GM21619 (cell line): ENCODE measurements around the gene CIPC.

Source experiments
- ATAC-seq: cut with Tn5 transposase; IDR thresholded peaks from one replicate; pipeline ENCODE4 v1.9.1; 2021; ENCODE audit not compliant: unreplicated experiment

CIPC gene

DNA sequence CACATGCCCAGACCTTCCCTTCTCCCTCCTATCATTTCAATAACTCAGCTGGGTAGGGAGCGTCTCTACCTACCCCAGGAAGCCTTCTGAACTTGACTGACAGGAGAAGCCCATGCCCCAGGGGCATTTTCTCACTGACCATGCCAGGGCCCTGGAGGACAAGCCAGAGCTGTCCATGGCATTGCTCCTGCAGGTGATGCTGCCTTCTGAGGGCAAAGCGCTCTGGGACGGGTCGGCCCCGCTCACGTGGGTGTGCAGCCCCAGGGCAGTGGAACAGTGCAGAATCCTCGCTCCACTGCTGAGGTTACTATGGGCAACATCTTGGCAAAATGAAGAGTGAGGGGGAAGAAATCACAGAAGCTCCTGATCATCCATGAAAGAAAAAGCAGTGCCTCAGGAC, 28.5 kb upstream of the CIPC start:
- ATAC-seq = no peak

DNA sequence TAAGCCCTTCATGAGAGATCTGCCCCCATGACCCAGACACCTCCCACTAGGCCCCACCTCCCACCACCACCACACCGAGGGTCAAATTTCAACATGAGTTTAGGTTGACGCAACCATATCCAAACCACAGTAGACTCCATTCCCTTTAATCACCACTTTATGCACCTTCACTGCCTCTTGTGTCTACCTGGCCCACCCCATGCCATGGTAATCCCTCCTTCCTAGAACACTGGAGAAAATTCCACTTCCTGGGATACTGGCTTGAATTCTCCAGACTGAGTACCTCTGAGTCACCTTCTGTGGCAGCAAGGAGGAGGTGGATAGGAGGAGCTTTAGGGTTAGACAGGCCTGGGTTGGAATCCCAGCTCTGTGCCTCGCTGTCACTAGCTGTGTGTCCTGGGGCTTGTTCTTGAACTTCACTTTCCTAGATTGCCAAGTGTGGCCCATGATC, 26.1 kb upstream of the CIPC start:
- no peak for ATAC-seq

DNA sequence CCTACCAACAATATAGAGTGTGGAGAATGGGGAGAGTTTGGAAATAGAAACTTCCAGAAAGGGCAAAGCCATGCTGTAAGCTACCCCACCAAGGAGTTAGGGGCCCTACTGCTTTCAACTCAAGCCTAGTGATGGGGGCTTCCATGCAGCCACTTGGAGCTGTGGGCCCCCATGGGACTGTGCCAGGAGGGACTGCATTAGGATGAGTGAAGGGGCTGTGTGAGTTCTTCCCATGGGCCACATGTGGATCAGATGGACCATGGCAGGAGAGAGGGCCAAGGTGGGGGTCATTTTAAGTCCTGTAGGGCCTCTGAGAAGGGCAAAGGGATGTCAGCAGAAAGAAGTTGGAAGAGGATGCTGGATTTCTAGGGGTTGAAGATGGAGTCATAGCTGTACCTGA, 23.1 kb upstream of the CIPC start:
- ATAC-seq = no peak

DNA sequence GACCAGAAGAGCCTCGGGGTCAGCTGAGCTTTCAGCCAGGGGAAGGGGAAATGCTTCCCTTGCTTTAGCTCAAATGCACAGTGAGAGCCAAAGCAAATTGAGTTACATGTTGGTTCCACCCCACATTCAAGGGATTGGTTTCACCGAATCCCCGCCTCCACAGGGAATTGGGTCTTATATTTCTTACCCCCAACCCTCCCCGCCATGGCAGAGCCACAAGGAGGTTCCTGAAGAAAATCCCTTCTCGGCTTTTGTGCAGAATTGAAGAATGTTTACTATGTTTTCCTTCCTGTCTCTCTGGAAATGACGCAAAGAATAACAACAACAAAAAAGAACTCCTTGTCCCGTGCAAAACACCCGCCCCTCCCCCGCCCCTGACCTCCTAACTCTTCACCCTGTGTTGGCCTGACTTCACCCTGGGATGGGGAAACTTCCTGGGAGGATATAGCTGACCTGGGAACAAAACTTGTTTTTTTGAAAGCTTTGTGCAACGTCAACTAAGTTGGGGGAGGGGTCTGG, 21.9 kb upstream of the CIPC start:
- ATAC-seq = no peak

- ATAC-seq = no peak
Measured at GRCh38 chr14:77077040-77077439, 21.0 kb upstream of the CIPC start.

GRCh38 chr14:77082356-77082755, 15.7 kb upstream of the CIPC start:
- no peak for ATAC-seq

- no peak for ATAC-seq
Measured at GRCh38 chr14:77083082-77083481, 15.0 kb upstream of the CIPC start.

GRCh38 chr14:77084985-77085384, 13.1 kb upstream of the CIPC start:
- no peak for ATAC-seq

DNA sequence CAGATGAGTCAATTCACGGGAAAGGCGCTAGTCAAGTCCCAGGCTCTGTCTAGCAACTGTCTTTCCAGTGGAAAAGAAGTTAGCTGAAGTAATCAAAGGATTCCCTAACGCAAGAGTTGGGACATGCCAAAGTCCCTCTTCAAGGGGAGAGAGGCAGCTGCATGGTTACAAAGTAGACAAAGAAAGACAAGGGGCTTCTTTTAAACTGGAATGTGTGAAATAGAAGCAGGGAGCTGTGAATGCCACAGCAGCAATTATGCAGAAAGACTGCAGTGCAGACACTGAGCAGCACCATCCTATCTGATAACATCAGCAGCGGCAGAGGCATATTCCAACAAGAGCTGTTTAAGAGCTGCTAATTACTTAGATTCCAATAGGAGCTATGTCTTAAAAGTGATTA, 12.5 kb upstream of the CIPC start:
- no peak for ATAC-seq

GRCh38 chr14:77086017-77086727, 11.9 kb upstream of the CIPC start:
- no peak for ATAC-seq

DNA sequence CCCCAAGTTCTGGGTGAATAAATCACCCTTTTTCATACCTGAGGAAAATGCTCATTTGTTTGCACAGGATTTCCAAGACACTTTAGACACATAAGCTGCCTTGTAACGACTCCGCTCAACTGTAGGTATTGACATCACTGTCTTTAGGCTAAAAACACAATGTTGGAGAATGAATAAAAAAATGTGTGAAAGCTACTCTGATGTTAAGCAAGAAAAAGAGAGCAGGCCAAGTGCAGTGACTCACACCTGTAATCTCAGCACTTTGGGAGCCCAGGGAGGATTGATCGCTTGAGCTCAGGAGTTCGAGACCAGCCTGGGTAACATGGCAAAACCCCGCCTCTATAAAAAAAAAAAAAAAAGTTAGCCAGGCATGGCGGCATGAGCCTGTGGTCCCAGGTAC, 11.1 kb upstream of the CIPC start:
- ATAC-seq = no peak

DNA sequence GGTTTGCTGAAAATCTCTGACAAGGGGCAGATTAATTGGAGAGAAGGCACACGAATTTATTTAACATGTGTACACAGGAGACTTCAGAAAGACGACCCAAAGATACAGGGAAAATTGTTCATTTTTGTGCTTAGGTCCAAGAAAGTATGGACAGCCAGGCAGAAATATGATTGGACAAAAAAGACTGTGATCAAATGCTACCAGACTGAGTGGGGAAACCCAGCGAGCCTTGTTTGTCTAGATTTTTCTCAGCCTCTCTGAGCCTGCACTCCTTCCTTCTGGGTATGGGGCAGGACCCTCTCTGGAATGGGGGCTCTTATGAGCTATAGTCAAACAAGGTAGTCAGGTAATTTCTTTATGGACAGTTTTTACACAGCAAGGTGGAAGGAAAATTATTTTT, 10.4 kb upstream of the CIPC start:
- ATAC-seq = no peak

- no peak for ATAC-seq
Measured at GRCh38 chr14:77088219-77088618, 9.8 kb upstream of the CIPC start.

DNA sequence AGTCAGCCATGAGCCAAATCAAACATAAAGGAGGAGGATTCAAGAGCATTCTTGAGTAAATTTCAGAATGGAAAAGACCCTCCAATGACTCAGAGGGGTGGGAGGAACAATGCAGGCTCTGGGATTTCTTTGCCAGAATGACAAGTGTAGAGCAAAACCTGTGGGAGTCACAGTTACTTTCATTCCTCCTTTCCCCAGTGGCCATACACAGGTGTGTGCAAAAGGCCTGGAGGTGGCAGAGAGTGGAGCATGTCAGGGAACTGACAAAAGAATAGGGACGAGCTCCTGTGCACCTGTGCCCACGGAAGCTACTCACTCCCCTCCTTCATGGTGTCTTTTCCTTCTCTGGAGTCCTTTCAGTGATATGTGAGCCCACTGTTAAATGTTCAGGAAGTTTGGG, 9.4 kb upstream of the CIPC start:
- ATAC-seq = no peak

GRCh38 chr14:77091518-77091917, 6.5 kb upstream of the CIPC start:
- no peak for ATAC-seq

- ATAC-seq = no peak
Measured at GRCh38 chr14:77092676-77093075, 5.4 kb upstream of the CIPC start.

GRCh38 chr14:77094672-77095284, 3.3 kb upstream of the CIPC start:
- no peak for ATAC-seq

DNA sequence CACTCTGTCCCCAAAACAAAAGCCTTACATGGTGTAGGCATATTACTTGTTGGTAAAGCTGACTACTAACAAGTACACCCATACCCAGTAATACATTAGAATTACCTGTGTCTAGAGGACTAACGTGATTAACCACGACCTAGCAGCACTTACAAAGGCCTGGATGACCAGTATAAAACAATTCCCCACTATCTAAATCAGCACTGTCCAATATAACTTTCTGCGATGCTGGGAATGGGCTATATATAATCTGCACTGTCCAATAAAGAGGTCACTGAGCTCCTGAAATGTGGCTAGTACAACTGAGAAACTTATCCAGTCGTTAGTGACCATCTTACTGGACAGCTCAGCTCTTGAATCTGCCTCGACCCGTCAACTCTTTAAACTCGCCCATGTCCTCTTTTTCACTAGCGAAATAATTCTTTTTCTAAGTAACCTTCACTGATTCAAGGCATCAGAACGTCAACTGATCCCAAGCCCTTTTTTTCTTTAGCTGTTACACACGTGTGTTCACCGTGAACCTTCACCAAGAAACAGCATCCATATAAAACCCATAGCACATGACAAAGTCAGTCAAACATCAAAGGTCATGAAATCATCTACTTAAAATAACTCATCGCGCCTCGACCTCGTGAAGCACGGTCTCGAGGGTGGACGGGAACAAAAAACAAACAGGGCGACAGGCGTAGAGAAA, 905 bp upstream of the CIPC start:
- no peak for ATAC-seq

DNA sequence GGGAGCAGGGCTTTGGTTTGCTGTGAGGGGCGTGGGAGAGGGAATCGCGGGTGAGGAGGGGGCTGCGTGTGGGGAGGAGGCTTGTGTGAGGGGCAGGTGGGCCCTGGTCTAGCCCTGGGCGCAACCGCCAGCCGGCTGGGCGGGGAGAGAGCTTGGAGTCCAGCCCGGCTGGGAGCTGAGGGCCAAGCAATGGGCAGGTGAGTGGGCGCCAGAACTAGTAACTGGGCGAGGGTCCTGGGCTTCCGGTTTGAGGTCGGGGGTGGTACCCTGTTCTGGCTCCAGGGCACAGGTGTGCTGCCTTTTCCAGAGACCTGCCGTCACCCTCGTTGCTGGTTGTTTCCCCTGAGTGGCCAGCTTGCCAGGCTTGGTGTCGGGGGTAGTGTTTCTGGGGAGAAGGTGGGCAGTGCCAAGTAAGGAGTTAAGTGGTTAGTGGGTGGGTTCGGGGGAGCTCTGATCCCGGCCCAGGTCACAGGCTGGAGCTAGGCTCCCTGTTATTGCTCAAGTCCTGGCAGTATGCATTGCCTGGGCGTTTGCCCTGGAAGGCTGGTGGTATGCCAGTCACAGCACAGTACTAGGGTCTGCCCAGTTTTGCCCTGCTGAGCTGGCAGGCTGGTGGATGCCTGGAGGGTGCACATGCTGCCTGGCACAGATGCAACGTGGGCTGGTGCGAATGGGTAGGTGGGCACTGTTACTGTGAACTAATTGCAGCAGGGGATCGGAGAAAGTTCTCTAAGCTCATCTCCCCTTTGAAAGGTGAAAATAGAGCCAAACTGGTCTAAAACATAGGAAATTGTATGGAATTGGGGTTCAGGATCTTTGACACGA, 683 bp downstream of the CIPC start:
- no peak for ATAC-seq

- ATAC-seq = no peak
Measured at GRCh38 chr14:77099425-77100167, 1.5 kb downstream of the CIPC start.

GRCh38 chr14:77100961-77101360, 2.9 kb downstream of the CIPC start:
- no peak for ATAC-seq
